Endothelial cell of umbilical vein (primary cell): ENCODE data around the gene SH3RF3. TPM values are rescaled to one million over a fixed set of nuclear protein-coding genes. Genes with fewer than 3 reads are reported as not detected.

ENCODE experiments used
- BruUV-seq: library from RNA; stranded (reverse); fragments of 400-500 nt; replicated peaks from 2 replicates; lab custom pipeline; 2021; lab: Mats Ljungman, UMichigan
- CTCF ChIA-PET: fragments of 300-600, 350-600 bp; sonication (Branson Sonifier 250); formaldehyde crosslinking; loops from one replicate; lab custom pipeline; 2021; ENCODE audit warnings: antibody characterized with exemption, inconsistent platforms; lab: Charles Lee
- POLR2A ChIA-PET: fragments of 300-600, 350-600 bp; sonication (Branson Sonifier 250); formaldehyde crosslinking; loops from one replicate; lab custom pipeline; 2021; ENCODE audit warnings: antibody characterized with exemption, inconsistent platforms; lab: Charles Lee
- DNase-seq: peaks from one replicate; pipeline ENCODE4 v3.0.0-alpha.2; 2011; ENCODE audit warnings: low read depth, low spot score
- FAIRE-seq: peaks from 2 replicates; lab custom pipeline; 2011; peaks lifted over from hg19 to GRCh38; lab: Jason Lieb, UNC
- H2AFZ ChIP-seq: 2 replicates; pipeline ENCODE4 v1.6.0; 2012; ENCODE audit warnings: low read depth, low read length, control low read depth, inconsistent platforms
- H3K27ac ChIP-seq: 2 replicates; pipeline ENCODE4 v1.5.1; 2011; ENCODE audit warnings: low read depth, mild to moderate bottlenecking, control low read depth, low read length, moderate library complexity; ENCODE audit not compliant: insufficient read depth
- H3K27me3 ChIP-seq, 2 experiments: 2 replicates each; pipeline versions ENCODE4 v1.6.0 to v1.6.1; 2011; ENCODE audit warnings: low read length in 2 of 2, mixed read lengths in 1 of 2; ENCODE audit not compliant: control insufficient read depth in 2 of 2, insufficient read depth in 2 of 2
- H3K36me3 ChIP-seq, 2 experiments: 2 replicates in 1 of 2; 3 replicates in 1 of 2; pipeline ENCODE4 v1.5.1; 2011; ENCODE audit warnings: low read length in 2 of 2, mild to moderate bottlenecking in 1 of 2, moderate library complexity in 1 of 2; ENCODE audit not compliant: control insufficient read depth in 2 of 2, insufficient read depth in 2 of 2; ENCODE audit errors: extremely low read depth in 1 of 2
- H3K4me1 ChIP-seq: 3 replicates; pipeline ENCODE4 v1.5.1; 2011; ENCODE audit warnings: mild to moderate bottlenecking, low read length; ENCODE audit not compliant: control insufficient read depth, insufficient read depth; ENCODE audit errors: extremely low read depth
- H3K4me2 ChIP-seq: 2 replicates; pipeline ENCODE4 v1.6.1; 2011; ENCODE audit warnings: low read length, control low read depth, mixed read lengths; ENCODE audit not compliant: insufficient read depth
- H3K4me3 ChIP-seq, 3 experiments: fragments of 200-600 bp in 1 of 3; sonication (generic), shearing (Covaris generic) in 1 of 3; replicated peaks in 1 of 3; 2 replicates each; pipeline ENCODE4 v1.5.1; 2011 to 2016; ENCODE audit warnings: control low read depth in 3 of 3, low read length in 3 of 3, mild to moderate bottlenecking in 2 of 3, inconsistent platforms in 1 of 3, low read depth in 1 of 3, moderate library complexity in 1 of 3; ENCODE audit not compliant: insufficient read depth in 1 of 3
- H3K79me2 ChIP-seq: 2 replicates; pipeline ENCODE4 v1.6.0; 2012; ENCODE audit warnings: low read length, inconsistent platforms; ENCODE audit not compliant: control insufficient read depth, insufficient read depth
- H3K9ac ChIP-seq: replicated peaks from 2 replicates; pipeline ENCODE3; 2011; ENCODE audit warnings: low read length, control low read depth; ENCODE audit not compliant: insufficient read depth; ENCODE audit errors: extremely low read depth
- H3K9me1 ChIP-seq: replicated peaks from 3 replicates; pipeline ENCODE4 v1.6.0; 2011; ENCODE audit warnings: mild to moderate bottlenecking, low read length; ENCODE audit not compliant: control insufficient read depth, insufficient read depth; ENCODE audit errors: extremely low read depth
- H3K9me3 ChIP-seq: replicated peaks from 2 replicates; pipeline ENCODE4 v1.5.1; 2012; ENCODE audit warnings: low read length, inconsistent platforms; ENCODE audit not compliant: control insufficient read depth, insufficient read depth
- H4K20me1 ChIP-seq: replicated peaks from 2 replicates; pipeline ENCODE3; 2011; ENCODE audit warnings: mild to moderate bottlenecking, low read length; ENCODE audit not compliant: control insufficient read depth, insufficient read depth; ENCODE audit errors: extremely low read depth
- CTCF ChIP-seq, 2 donors: IDR thresholded peaks; 1 replicate in 1 of 2; 2 replicates in 1 of 2; pipeline ENCODE4 v1.5.1; 2011; ENCODE audit warnings: low read length in 2 of 2, mild to moderate bottlenecking in 2 of 2, moderate library complexity in 2 of 2, control low read depth in 1 of 2, inconsistent platforms in 1 of 2, low read depth in 1 of 2; ENCODE audit not compliant: insufficient read depth in 1 of 2; ENCODE audit errors: extremely low read depth in 1 of 2
- EZH2 ChIP-seq: IDR thresholded peaks from 2 replicates; pipeline ENCODE4 v1.6.1; 2012; ENCODE audit warnings: borderline replicate concordance, low read depth, mild to moderate bottlenecking, moderate library complexity, low read length, inconsistent platforms; ENCODE audit not compliant: severe bottlenecking
- FOS ChIP-seq: IDR thresholded peaks from 2 replicates; pipeline ENCODE4 v1.6.1; 2011; ENCODE audit warnings: mild to moderate bottlenecking, low read length, moderate library complexity, borderline replicate concordance; ENCODE audit not compliant: insufficient read depth
- GATA2 ChIP-seq: IDR thresholded peaks from 2 replicates; pipeline ENCODE4 v1.7.0; 2011; ENCODE audit warnings: low read depth, mild to moderate bottlenecking, moderate library complexity, mixed read lengths, low read length; ENCODE audit not compliant: insufficient read length, insufficient read depth
- JUN ChIP-seq: IDR thresholded peaks from 2 replicates; pipeline ENCODE4 v1.6.1; 2011; ENCODE audit warnings: borderline replicate concordance, low read depth; ENCODE audit not compliant: insufficient read length, insufficient read depth
- MAX ChIP-seq: IDR thresholded peaks from 2 replicates; pipeline ENCODE4 v1.6.1; 2011; ENCODE audit not compliant: insufficient read depth, insufficient read length
- MYC ChIP-seq: IDR thresholded peaks from one replicate; pipeline ENCODE4 v1.6.1; 2011; ENCODE audit warnings: mild to moderate bottlenecking, low read depth, low read length
- POLR2A ChIP-seq: IDR thresholded peaks from 2 replicates; pipeline ENCODE4 v1.6.1; 2012; ENCODE audit warnings: low read depth, mild to moderate bottlenecking, control low read depth, low read length
- POLR2AphosphoS5 ChIP-seq: IDR thresholded peaks from 2 replicates; pipeline ENCODE4 v1.6.1; 2012; ENCODE audit warnings: low read depth, mild to moderate bottlenecking, control low read depth, low read length, moderate library complexity; ENCODE audit not compliant: insufficient read depth
- dilution Hi-C: fragments of 300-500 bp; cut with MboI; formaldehyde crosslinking; loops from one replicate; pipeline ENCODE4 v1.15.0; 2019; ENCODE audit warnings: low sequenced_read_pairs; ENCODE audit not compliant: extremely low pct_ligation_motif_present
- intact Hi-C: fragments of 100-400 bp; cut with micrococcal nuclease; formaldehyde crosslinking; loops from one replicate; pipeline ENCODE4 v1.10.0; 2022
- polyA plus RNA-seq, 4 experiments: library from polyadenylated mRNA; depleted of rRNA in 3 of 4; stranded (reverse) in 3 of 4; unstranded in 1 of 4; fragments of >200 nt; gene quantifications; 2 replicates each; pipeline versions ENCODE4 v1.2.1 to v1.2.3, GENCODE V29; 2011 to 2012; ENCODE audit warnings: missing spikeins in 1 of 4
- total RNA-seq: library from RNA; stranded (reverse); gene quantifications from 2 replicates; pipeline ENCODE4 v1.2.3, GENCODE V29; 2021

SH3RF3 gene
- total and polyA plus RNA-seq, 2 donors (not counting 3 experiments of a cell fraction or from before 2014, with no cell fraction given) = 3.8 to 14.7 TPM

- H3K27me3 ChIP-seq = no peaks in the 10 kb centered on the region
- intact Hi-C loops (no loop called here), dilution Hi-C loops (no loop called here)
- no peak for DNase-seq
- no peak overlapping the region for H3K4me3 ChIP-seq
- POLR2A ChIA-PET = no interaction called here
- CTCF ChIA-PET = interaction anchor here (1.3 to 2.1 kb wide), 3 partner anchors 12 to 234 kb away, joined by 3 to 7 read pairs (median 4); no protein-coding TSS in a partner anchor
- H3K36me3 ChIP-seq = no peaks in the 10 kb centered on the region
- no peaks in the 10 kb centered on the region for H4K20me1 ChIP-seq
- no peaks in the 10 kb centered on the region for H3K79me2 ChIP-seq
- no peak overlapping the region for H3K27ac ChIP-seq
- no peaks in the 10 kb centered on the region for H3K9me1 ChIP-seq
- H3K4me1 ChIP-seq = peaks cover 3% of the 10 kb centered on the region
- H3K9ac ChIP-seq = no peak overlapping the region
- FAIRE-seq = no peak
- H3K4me2 ChIP-seq = no peak overlapping the region
- BruUV-seq = no TSS peak
- no peak overlapping the region for H2AFZ ChIP-seq
- TF ChIP-seq MAX (no peak), CTCF (IDR thresholded peaks at IDR 0.05; ENCODE audit: extremely low read depth in 1 of 2, insufficient read depth in 1 of 2, low read depth in 1 of 2, low read length in 2 of 2) (no peak), JUN (no peak), MYC (no peak)
- no peaks in the 10 kb centered on the region for H3K9me3 ChIP-seq
These were observed 290.3 kb downstream of the SH3RF3 start for GRCh38 chr2:109419171-109419756.

GRCh38 chr2:109419960-109420370 lies 291.0 kb downstream of the SH3RF3 start:
- CTCF ChIA-PET = interaction anchor here (0.7 to 2.1 kb wide), 4 partner anchors 12 to 235 kb away, joined by 3 to 7 read pairs (median 4); no protein-coding TSS in a partner anchor
- H2AFZ ChIP-seq = no peak overlapping the region
- dilution Hi-C loops = no loop called here
- POLR2A ChIA-PET = no interaction called here
- DNase-seq = peak; percentile 43
- intact Hi-C loops = loop anchor here (5.0 kb wide), 1 partner anchor 92 kb away; no protein-coding TSS in a partner anchor
- no peaks in the 10 kb centered on the region for H3K9me1 ChIP-seq
- H3K4me3 ChIP-seq = no peak overlapping the region
- H3K9me3 ChIP-seq = no peaks in the 10 kb centered on the region
- H3K4me1 ChIP-seq = peaks cover 3% of the 10 kb centered on the region
- H3K4me2 ChIP-seq = no peak overlapping the region
- TF ChIP-seq MYC = no peak
- no peak for TF ChIP-seq FOS
- TF ChIP-seq EZH2 = no peak
- TF ChIP-seq POLR2AphosphoS5 = no peak
- no peak for TF ChIP-seq POLR2A
- no peak for TF ChIP-seq CTCF (IDR thresholded peaks at IDR 0.05; ENCODE audit: extremely low read depth in 1 of 2, insufficient read depth in 1 of 2, low read depth in 1 of 2, low read length in 2 of 2)
- peak; percentile 49 for TF ChIP-seq JUN
- TF ChIP-seq GATA2 = peak; percentile 59
- H3K27ac ChIP-seq = no peak overlapping the region
- FAIRE-seq = peak; percentile 56
- H3K27me3 ChIP-seq = no peaks in the 10 kb centered on the region
- H3K36me3 ChIP-seq = no peaks in the 10 kb centered on the region
- no TSS peak for BruUV-seq
- H3K79me2 ChIP-seq = no peaks in the 10 kb centered on the region
- H3K9ac ChIP-seq = no peak overlapping the region
- H4K20me1 ChIP-seq = no peaks in the 10 kb centered on the region
